HPDE6-E6E7 (cell line): ENCODE measurements around the gene ISM1.
A peak's percentile ranks its signal among the peaks of the same experiment; 100 is the strongest.
"Not testable (repeated sequence)": the region's sequence is repeated elsewhere in the genome, so short reads cannot be mapped to it uniquely, and the experiment has no call there.

Experiments
- DNase-seq: peaks from one replicate; pipeline ENCODE4 v3.0.0; 2011; ENCODE audit warnings: missing footprints; ENCODE audit errors: extremely low spot score

ISM1 gene

DNA sequence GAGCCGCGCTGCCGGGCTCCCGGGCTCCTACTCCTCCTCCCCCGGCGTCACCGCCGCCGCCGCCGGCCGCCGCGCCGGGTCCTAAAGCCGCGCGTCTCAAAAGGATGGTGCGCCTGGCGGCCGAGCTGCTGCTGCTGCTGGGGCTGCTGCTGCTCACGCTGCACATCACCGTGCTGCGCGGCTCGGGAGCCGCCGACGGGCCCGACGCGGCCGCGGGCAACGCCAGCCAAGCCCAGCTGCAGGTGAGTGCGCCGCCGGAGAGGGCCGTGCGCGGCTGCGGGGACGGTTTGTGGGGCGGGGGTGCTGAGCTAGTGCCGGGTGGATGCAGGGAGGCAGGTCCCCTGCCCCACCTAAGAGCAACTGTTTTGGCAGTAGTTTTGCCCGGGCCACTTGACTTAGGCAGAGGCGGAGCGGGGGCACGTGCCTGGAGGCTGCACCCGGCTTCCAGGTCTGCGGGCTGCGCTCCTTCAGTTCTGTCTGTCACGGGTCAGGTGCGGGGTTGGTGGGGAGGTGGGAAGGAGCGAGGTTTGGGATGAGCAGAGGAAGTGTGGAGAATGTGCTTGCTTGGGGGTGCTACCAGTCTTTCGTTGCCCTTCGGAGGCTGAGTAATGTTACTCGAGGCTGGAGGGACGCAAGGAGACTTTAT, 722 bp downstream of the ISM1 start:
- DNase-seq = peak; percentile 60

GRCh38 chr20:13222319-13222716, 1.2 kb downstream of the ISM1 start:
- DNase-seq = no peak

DNA sequence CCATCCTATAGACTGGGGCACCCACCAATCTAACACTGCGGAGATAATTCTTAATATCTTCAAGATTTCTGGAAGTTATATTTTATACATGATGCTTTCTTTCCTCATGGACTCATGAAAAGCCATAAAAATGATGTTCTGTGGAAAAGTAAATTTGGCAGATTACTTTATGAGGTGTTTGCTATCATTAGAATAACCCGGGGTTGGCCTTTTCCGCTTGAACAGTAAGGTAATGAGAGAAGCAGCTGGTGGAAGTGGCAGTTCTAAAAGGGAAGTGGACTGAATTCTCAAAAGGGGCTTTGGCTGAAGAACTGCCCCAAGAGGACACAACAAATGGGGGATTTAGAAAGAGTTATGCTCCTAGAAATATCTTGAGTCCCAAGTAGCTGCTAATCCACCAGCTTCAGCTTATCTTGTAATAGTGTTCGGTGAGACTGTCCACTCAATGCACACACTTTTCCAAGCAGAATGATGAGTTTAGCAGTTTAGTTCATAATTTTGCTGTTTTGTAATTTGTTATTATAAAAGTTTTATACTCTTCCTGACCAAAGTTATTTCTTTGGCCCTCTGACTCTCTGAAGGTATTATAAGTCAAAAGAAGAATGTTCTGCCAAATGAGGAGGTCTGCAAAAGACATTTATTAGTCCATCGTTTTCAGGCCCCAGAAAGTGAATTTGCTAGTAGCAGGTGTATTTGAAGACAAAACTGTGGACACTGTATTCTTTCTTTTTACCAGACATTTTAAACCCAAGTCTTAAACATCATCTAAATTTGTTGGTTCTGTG, 2.9 kb downstream of the ISM1 start:
- DNase-seq = no peak

GRCh38 chr20:13226367-13226766, 5.3 kb downstream of the ISM1 start:
- no peak for DNase-seq

DNA sequence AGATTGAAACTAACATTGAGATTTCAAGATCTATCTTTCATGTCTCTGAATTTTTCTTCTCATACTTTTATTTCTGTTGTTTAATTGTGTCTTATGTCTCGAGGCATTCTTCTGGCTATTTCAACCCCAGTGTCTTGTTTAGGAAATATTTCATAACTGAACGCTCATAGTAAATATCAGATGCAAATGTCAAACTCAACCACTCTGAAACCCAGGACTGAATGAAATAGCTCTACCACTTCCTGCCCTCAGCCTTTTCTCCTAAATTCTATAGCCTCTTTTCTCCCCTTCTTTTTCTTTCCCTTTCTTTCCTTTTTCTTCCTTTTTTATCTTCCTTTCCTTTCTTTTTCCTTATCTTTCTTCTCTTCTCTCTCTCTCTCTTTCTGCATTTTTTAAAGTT, 7.7 kb downstream of the ISM1 start:
- no peak for DNase-seq

- no peak for DNase-seq
These were observed 8.5 kb downstream of the ISM1 start for GRCh38 chr20:13229538-13229937.

- peak; percentile 47 for DNase-seq
These were observed 10.1 kb downstream of the ISM1 start for GRCh38 chr20:13231031-13231752.

DNA sequence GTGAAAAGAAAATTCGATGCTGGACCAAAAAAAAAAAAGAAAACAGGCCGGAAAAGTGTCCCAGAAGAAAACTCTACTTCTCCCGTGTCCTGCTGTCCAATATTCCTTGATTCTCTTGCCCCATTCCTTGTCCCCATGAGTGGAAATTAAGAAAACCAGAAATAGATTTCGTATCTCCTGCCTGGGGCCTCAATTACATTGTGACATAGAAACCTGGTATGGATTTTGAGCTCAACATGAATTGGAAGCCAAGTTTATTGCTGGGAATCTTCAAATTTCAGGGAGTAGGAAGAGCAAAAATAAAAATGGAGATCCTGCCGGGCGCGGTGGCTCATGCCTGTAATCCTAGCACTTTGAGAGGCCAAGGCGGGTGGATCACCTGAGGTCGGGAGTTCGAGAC, 11.9 kb downstream of the ISM1 start:
- no peak for DNase-seq

GRCh38 chr20:13234961-13235360, 13.9 kb downstream of the ISM1 start:
- DNase-seq = no peak

GRCh38 chr20:13236360-13236759, 15.3 kb downstream of the ISM1 start:
- not testable (repeated sequence) for DNase-seq

- no peak for DNase-seq
These were observed 16.1 kb downstream of the ISM1 start for GRCh38 chr20:13236990-13237720.

- no peak for DNase-seq
These were observed 17.1 kb downstream of the ISM1 start for GRCh38 chr20:13238001-13238653.

- DNase-seq = peak; percentile 77
These were observed 22.8 kb downstream of the ISM1 start for GRCh38 chr20:13243826-13244376.

DNA sequence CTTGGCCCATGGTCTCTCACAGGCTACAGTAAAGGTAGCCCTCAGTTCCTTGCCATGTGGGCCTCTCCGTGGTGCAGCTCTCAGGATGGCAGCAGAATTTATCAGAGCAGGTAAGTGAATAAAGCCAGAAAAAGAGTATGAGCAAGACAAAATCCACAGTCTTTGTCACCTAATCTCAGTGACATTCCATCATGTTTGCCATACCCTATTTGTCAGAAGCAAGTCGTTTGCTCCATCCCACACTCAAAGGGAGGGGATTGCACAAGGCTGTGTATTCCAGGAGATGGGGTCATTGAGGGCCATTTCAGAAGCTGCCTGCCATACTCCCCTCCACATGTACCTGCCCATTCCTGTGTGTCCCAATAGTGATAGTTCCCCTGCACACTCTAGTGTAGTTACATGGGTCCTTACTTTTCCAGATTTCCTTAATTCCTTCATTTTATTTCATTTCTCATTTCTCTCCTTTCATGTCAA, 24.2 kb downstream of the ISM1 start:
- no peak for DNase-seq

DNA sequence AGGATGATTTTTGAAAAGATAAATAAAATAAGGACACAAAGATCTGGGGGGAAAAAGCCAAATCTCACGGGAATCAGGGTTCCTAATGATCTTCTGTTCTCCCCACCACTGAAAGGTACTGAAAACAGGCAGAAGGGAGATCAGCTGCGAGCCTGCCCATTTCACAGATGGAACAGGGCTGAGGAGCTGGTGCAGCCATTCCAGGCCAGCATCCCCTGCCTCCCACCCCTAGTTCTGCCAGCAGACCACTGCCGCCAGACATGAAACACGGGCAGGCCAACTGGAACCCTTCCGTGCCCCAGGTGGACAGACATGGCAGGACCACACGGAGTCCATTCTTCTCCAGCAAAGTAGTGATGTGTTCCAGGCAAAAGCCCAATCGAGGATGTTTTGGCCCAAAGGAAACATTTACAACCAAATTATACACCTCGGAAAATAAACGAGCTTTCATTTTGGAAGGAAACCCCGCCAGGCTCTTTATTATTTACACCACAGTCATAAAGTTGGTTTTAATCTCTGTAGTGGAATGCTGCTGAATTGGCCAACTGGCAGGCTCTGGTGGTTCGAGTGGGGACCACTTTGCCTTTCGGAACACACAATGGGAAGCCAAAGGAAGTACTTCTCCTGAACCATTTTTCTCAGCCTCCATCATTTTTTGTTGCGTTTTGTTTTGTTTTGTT, 28.2 kb downstream of the ISM1 start:
- no peak for DNase-seq

- DNase-seq = no peak
These were observed 28.7 kb downstream of the ISM1 start for GRCh38 chr20:13249798-13250170.

DNA sequence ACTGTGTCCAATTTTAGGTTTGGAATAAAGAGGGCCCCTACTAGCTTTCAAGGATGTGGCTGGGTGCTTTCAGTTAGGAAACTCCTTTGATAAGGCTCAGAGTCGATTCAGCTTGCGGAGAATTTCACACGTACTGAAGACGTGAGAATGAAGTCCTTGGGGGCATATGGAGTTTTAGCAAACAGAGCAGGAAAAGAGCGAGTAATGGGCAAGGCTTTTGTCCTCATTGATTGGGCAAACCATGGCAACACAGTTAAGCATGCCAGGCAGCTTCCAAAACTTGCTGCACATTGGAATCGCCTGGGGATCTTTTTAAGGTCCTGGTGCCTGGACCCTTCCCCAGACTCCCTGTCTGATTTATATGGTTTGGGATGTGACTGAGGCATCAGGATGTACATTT, 29.2 kb downstream of the ISM1 start:
- DNase-seq = no peak

GRCh38 chr20:13251106-13251903, 30.2 kb downstream of the ISM1 start:
- DNase-seq = no peak

GRCh38 chr20:13251904-13252297, 30.8 kb downstream of the ISM1 start:
- no peak for DNase-seq

- DNase-seq = no peak
These were observed 34.3 kb downstream of the ISM1 start for GRCh38 chr20:13255356-13255755.
